HG03060 (cell line): ENCODE data around the gene OR51I2.

Experiments used
- ATAC-seq: cut with Tn5 transposase; IDR thresholded peaks from one replicate; pipeline ENCODE4 v1.9.1; 2021; ENCODE audit warnings: low read depth, moderate number of reproducible peaks; ENCODE audit not compliant: unreplicated experiment

Gene OR51I2, protein sequence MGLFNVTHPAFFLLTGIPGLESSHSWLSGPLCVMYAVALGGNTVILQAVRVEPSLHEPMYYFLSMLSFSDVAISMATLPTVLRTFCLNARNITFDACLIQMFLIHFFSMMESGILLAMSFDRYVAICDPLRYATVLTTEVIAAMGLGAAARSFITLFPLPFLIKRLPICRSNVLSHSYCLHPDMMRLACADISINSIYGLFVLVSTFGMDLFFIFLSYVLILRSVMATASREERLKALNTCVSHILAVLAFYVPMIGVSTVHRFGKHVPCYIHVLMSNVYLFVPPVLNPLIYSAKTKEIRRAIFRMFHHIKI

DNA sequence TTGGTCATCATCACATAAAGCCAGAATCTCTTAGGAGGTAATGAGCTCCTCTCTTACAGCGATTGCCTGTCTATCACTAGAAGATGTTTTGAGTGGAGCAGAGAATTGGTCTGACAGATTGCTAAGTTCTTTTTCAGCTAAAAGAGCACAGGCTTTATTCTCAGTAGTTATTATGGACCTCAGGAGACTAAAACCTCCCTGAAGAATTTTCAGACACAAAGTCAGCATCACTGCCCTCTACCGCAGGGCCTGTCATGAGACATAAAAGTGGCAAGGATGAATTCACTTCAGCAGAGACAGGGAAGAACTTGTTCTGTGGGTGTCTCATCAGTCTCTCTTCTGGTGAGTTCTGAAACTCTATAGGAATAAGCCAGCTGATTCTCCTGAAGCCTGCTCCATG is at the start of gene OR51I2:
Gene OR51I2, plus strand, starts transcription at position 301 of the 400 bp plus-strand sequence. CDS start 4,166 bp downstream, outside the sequence.
- no peak for ATAC-seq

DNA sequence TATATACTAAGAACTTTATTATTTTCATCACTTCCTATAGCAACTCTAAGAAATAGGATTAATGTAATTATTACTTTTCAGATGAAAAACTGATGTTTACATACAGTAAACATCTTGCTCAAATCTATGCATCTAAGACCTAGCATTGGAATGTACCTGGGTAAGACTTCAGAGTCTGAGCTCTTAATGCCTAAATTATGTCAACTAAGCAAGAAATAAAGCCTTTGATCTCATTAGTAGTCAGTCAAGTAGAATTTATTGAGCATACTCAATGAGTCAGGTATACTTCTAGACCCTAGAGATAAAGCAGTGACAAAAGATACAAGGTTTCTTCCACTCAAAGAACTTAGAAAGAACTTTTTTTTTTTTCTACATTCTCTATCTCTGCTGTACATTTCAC is 44.0 kb upstream of the OR51I2 start:
- no peak for ATAC-seq

DNA sequence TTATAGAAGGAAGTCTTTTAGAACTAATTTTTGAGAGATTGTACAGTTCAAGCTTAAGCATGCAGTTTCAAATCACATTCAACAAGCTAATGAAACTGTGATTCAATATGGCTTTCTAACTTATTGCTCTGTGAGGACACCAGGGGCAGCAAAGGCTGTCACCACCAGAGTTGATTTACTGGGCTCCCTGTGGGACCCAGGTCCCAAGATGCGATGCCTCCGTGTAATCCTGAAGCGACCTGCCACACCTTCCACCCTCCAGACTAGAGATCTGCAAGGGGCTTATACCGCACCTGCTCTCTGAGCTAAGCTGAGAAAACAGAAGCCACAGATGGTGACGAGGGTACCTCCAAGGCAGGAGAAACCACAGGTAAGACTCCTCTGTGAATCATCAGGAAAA is 28.1 kb upstream of the OR51I2 start:
- ATAC-seq = no peak

DNA sequence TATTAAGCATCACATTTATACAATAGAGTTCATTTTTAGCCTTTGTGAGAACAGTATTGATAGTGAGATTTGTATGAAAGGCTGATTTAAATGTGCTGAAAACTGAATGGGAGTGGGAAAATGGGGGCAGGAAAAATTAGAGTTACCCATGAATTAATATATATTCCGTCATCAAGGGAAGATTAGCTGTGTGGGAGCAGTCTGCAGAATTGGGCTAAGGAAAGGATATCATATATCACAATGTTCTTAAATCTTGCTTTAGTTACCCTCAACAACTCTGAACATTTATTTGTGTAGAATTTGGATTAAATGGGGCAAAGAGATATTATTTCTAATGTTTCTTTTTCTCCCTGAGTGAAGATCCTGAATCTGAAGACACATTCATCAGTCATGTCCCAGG is 27.3 kb upstream of the OR51I2 start, which contains the start of gene OR51Q1:
Gene OR51Q1, plus strand, starts transcription at position 301 of the 400 bp plus-strand sequence. Its CDS starts 90 bp downstream, at position 391.
- no peak for ATAC-seq

DNA sequence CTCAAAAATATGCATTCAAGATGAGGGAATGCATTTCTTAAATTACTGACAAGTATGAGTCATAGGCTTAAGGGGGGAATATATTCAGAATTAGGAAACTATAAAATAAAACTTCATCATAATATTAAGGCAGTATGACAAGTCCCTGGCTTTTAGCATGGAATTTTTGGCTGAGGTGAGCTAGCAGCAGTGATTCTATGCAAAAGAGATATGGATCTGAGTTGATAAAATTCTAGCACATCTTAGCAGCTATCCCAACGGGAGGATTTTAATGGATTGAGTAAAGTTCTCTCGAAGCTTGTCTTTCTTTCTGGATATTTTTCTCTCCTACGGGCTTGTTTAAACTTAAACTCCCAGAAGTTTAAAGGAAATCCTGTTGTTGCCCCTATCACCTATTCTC is 26.0 kb upstream of the OR51I2 start:
- ATAC-seq = no peak

DNA sequence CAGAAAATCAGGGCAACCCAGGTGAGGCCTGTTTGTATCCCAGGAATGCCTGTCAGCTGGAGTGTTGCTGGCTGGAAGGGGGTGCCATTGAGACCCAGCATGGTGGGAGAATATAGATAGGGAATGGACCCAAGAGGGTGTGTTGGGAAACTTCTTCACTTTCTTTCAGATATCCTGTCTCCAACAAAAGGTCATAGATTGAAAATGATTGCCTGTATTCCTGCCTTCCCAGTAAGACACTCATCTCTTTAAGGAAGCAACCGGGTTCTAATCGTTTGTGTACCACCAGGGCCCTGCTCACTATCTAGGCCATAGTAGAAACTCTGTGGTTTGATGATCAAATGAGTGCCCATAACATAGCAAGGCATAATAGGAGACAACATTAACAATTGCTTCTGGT is 7.7 kb upstream of the OR51I2 start, which contains the start of gene OR51I1:
Gene OR51I1, minus strand, starts transcription at position 101 of the 400 bp plus-strand sequence. Its CDS starts 0 bp downstream, at position 101.
- no peak for ATAC-seq

DNA sequence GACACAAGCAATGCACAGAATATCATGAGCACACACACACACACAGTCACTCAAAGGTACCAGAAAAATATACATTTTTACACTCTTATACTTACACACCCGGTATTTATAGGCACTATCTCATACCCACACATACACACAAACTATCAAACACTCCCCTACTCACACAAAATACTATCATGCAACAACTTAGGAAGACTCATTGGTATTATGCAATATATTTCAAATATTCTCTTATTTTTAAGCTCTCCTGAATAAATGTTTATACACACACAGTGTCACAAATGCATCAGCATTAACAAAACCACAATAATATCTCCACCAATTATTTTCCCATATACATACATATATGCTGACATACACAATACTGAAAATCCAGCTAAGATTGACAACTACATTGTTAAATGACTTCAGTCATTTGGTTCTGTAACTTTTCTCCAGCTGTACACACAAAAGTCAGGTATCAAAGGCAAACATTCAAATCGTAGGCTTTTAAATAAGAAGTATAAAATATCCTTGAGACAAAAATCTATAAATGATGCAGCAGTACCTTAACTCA is 5.2 kb upstream of the OR51I2 start:
- no peak for ATAC-seq

DNA sequence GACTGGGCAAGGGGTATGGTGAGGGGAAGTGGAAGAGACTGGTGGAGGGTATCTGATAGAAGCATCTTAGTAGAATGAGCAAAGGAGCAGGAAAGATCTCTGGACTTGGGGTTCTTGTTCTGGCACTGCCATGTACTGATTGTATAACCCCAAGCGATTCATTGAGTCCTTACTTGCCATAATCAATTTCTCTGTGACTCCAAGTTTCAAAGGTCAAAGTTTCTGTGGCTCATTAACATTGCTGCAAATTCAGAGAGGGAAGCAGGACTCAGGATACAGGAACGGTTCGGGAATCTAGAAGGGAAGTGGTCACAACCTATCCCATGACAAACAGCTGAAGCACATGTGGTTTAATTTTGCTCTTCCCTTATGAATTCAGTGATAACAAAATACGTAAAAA is 309 bp downstream of the OR51I2 start:
- no peak for ATAC-seq

DNA sequence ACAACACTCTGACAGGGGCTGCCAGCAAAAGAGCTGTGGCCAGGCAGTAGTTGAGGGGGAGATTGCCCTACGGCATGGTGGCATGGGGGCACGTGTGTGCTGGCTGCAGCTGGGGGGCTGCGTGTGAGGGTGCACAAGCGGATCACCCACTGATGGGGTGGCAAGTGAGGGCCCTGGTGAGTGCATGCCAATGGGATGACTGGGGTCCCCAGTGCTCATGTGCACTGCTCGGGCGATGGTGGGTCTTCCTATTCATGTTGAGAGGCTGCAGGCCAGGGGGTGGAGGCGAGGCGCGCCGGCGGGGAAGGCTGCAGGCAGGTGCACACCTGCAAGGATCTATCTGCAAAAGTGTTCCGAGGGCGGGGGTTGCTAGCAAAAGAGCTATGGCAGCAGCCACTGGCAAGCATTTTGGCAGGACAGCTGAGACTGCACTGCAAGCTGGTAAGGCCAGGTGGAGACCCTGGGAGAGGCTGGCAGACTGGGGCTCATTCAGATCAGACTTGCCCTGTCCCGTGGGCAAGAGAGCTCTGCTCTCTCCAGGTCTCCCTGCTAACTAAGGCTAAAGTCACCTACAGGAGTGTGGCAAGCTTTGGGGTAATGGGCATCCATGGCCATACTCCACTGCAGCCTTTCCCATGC is 12.0 kb downstream of the OR51I2 start:
- ATAC-seq = no peak

DNA sequence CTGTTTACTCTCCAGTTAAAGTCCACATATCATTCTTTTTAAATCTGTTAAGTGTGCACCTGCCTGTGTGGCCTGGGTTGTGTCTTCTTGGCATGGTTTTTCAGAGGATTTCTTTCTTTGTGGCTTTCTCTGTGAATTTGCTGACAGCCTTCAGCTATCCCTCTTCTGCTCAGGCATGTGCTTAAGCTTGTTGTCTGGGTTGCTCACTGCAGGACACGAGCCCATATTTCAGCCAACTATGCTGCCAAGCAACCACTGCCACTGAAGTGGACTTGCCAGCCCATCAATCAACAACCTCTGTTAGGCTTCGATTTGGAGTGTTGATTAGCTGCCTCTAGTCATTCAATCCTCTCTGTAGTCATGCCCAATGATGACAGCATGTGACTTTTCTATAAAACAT is 18.4 kb downstream of the OR51I2 start:
- no peak for ATAC-seq

DNA sequence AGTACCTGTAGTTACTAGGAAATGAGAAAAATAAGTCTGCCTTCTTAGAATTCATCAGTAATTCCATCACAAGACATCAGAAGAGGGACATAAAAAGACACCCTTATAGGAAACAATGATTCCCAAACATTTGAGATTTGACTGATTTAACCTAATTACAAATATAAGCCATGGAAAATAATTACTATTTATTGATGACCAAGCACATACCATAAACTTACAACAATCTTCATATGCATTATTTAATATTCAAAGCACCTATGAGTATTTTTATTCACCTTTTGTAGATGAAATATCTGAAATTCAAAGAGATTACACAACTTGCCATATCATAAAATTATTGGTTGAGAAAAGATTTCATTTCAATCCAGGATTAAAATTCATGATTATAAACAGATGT is 24.8 kb downstream of the OR51I2 start:
- ATAC-seq = no peak

DNA sequence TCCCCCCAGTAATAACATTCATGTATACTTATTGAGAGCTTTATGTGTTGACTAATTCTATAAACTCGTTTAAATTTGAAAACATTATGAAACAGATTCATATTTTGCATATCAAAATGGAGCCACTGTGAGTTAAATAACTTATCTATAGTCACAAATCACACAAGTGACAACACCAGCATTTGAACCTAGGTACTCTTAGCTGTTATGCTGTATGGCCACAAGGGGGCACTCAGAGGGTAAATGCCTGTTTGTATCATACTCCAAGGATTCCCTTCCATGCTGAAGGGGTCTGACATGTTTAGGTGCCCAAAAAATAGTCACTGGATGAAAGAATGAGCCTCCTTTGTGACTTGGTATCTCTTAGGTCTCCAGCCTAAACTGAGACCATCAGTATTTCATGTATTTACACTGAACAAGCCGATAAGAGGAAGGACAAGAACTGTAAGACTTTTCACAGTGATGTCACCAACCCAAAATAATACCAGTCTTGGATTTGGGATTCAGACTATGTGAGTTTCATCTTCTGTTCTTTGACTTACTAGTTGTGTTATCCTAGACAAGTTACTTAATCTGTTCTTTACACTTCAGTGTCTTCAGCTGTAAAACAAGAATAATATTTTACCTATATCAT is 27.2 kb downstream of the OR51I2 start:
- peak; percentile 75 for ATAC-seq

DNA sequence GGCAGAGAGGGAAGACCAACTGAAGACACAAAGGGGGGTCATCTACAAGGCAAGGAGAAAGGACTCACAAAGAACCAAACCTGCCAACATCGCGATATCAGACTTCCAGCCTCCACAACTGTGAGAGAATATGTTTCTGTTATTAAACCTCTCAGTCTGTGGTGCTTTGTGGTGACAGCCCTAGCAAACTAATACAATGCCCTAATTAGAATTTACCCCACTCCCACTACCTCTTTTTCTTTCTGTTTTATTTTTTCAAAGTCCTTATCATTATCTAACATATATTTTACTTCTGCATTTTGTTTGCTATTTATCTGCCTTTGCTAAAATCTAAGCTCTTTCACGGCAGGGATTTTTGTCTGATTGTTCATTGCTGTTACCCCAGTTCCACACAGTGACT is 36.9 kb downstream of the OR51I2 start:
- no peak for ATAC-seq

DNA sequence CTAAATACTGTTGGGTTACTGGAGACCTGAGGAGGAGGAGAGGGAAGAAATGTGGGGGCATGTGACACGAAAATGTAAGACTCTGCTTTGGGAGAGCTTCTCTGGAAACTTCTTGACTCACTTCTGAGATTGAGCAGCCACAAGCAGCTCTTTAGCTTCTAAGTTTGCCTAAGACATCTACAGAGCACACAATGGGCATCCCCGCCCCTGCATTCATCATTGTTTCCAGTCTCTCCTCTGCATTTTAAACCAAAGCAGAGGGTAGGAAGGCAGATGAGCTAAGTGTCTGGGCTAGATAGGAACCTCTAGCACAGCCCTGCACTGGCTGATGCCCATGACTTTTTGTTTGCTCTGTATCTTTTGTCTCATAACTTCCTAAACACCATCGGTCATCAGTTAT is 37.3 kb downstream of the OR51I2 start:
- ATAC-seq = no peak

DNA sequence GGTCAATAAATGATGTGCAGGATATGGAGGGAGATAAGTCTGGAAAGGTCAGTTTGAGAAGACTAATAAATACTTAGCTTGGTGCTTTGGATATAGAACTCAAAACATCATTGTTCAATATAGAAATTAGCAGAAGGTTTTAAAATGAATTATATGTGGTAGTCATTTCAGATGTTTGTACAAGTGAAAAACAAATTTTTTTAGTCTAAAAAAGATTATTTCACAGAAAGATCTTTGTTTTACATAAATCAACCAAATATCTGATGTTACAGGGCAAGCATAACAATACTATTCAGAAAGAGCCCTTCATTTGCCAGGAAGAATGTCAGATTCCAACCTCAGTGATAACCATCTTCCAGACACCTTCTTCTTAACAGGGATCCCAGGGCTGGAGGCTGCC is 39.3 kb downstream of the OR51I2 start, which contains the start of gene OR52D1:
Gene OR52D1, plus strand, starts transcription at position 301 of the 400 bp plus-strand sequence. Its CDS starts 22 bp downstream, at position 323.
- no peak for ATAC-seq

DNA sequence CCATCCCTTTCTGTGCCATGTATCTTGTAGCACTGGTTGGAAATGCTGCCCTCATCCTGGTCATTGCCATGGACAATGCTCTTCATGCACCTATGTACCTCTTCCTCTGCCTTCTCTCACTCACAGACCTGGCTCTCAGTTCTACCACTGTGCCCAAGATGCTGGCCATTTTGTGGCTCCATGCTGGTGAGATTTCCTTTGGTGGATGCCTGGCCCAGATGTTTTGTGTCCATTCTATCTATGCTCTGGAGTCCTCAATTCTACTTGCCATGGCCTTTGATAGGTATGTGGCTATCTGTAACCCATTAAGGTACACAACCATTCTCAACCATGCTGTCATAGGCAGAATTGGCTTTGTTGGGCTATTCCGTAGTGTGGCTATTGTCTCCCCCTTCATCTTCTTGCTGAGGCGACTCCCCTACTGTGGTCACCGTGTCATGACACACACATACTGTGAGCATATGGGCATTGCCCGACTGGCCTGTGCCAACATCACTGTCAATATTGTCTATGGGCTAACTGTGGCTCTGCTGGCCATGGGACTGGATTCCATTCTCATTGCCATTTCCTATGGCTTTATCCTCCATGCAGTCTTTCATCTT is 39.8 kb downstream of the OR51I2 start:
- no peak for ATAC-seq

DNA sequence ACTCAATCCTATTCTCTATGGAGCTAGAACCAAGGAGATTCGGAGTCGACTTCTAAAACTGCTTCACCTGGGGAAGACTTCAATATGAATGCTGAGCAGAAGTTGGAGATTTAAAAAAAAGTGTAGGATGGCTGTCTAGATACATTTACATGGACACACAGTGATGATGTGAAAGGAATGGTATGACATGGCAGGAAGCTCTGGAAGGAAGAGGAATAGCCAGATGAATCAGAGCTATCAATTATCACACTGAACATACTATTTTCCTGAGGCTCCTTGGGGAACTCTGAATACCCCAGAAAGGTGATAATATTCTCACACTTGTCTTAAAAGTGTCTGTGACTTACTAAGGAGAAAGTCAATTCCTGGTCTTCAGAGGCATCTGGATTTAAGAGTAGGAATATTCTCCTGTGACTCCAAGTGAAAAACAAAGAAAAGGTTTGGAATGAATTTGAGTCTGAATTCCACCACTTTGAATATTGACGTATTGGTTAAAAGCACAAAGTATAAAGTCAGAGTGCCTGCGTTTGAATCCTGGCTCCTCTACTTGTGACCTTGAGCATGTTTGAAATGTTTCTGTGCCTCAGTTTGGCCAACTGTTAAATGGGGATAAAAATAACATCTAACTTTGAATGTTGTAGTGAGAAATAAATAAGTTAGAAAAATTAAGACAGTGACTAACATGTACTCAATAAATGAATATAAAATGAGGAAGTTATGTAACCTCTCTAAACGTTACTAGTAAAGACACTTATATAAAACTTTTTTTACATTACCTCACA is 40.6 kb downstream of the OR51I2 start:
- no peak for ATAC-seq

DNA sequence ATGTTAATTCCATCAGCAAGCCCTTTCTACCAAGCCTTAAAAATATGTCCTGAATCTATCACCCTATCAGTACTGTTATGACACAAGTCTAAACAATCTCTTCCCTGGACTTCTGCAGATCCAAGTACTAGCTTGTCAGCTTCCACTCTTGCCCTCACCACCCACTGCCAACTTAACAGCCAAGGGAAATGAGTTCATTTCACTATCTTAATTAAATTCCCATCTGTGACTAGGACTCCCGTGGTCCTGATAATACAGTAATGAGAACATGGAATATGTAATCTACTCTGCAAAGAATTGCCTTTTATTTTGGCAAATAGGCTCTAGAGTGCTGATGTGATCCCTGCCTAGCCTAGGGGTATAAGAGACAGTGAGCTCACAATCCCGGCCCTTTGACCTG is 50.5 kb downstream of the OR51I2 start:
- ATAC-seq = no peak

DNA sequence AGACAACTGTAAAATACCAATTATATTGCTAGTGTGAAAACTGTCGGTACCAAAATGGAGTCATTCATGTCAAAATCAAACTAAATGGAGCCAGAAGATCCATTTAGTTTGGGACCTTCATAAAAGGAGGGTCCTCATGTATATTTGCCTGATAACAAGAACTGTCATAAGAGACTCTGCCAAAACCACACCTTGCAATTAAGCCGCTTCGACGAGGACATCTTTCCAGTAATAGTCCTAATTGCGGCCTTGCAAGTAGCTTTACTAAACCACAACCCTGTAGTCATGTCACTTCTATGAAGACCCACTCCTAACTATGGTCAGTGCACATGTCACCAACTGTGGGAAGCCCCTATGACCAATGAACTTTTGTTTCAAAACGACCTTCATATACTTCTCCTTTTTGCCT is 51.3 kb downstream of the OR51I2 start:
- no peak for ATAC-seq

DNA sequence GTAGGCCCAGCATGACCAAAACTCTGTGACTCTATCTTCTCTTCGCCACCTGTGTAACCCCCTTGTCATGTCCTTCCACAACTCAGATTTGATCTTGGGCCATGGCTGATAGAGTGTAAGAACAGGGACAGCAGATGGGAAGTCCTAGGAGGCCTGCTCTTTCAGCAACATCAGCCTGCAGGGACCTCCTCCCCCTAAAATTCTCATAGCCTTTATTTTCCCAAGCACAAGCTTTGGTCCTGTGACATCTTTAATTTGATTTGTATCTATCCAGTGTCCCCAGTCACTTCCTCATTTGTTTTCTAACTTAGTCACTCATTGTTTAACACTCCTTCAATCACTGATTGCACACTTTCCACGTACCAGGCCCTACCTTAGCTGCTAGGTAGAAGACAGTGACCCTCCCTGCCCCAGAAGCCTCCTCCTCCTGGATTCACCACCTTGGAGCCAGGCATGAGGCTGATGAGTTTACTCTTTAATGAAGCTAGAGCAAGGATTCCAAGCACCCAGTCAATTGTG is 55.3 kb downstream of the OR51I2 start:
- no peak for ATAC-seq
